Measurements from ENCODE around the gene DOCK8.
"Not testable (repeated sequence)": the region's sequence is repeated elsewhere in the genome, so short reads cannot be mapped to it uniquely, and the experiment has no call there.

Gene DOCK8

DNA sequence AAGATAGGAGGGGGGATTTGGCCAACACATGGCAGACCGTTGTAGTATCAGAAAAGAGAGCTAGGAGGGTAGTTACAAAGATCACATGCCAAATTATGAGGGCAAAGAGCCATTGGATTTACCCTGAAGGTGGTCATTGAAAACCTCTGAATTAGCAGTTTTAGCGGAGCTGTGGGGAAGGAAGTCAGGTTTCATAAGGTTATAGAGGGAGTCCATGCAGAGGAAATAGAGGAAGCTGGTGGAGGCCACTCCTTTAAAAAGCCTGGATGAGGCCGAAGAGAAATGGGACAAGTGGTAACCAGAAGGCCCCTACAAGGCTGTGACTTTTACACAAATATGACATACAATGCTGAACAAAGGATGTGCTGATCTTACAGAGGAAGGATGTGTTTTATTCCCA, 13.2 kb downstream of the DOCK8 start:
- no peak for DNase-seq

DNA sequence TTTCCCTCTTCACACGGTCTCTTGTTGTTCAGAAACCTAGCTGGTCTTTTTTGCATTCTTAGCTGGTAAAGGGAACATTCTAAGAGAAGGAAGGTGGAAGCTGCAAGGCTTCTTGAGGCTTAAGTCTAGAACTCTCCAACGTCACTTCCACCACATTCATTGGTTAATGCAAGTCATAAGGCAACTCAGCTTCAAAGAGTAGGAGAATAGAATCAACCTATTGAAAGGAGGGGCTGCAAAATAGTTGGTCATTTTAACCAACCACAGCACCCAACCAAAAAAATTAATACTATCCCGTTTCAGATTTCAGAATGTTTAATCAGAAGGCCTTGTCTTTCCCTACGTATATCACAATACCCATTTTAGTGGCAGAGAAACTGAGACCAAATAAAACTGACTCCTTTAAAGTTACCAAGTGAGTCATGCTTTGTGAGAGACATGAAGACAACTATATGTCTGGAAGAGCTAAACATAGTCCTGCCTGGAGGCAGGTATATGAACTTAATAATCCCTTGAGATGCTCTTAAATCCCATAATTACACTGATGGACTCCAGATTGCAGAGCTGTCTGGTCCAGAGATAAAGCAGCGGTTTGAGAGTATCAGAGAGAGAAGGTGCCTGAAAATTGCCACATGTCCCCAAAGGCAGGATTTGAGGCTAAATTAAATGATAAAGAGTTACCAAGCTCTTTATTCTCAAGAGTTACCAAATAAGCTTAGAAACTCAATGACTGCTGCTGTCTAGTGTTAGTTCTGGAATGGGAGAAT, 14.4 kb downstream of the DOCK8 start:
- no peak for DNase-seq

DNA sequence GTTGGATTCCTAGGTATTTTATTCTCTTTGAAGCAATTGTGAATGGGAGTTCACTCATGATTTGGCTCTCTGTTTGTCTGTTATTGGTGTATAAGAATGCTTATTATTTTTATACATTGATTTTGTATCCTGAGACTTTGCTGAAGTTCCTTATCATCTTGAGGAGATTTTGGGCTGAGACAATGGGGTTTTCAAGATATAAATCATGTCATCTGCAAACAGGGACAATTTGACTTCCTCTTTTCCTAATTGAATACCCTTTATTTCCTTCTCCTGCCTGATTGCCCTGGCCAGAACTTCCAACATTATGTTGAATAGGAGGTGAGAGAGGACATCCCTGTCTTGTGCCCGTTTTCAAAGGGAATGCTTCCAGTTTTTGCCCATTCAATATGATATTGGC, 17.0 kb downstream of the DOCK8 start:
- DNase-seq, result not testable (repeated sequence)

DNA sequence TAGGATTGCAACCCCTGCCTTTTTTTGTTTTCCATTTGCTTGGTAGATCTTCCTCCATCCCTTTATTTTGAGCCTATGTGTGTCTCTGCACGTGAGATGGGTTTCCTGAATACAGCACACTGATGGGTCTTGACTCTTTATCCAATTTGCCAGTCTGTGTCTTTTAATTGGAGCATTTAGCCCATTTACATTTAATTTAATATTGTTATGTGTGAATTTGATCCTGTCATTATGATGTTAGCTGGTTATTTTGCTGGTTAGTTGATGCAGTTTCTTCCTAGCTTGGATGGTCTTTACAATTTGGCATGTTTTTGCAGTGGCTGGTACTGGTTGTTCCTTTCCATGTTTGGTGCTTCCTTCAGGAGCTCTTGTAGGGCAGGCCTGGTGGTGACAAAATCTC, 19.0 kb downstream of the DOCK8 start:
- not testable (repeated sequence) for DNase-seq

DNA sequence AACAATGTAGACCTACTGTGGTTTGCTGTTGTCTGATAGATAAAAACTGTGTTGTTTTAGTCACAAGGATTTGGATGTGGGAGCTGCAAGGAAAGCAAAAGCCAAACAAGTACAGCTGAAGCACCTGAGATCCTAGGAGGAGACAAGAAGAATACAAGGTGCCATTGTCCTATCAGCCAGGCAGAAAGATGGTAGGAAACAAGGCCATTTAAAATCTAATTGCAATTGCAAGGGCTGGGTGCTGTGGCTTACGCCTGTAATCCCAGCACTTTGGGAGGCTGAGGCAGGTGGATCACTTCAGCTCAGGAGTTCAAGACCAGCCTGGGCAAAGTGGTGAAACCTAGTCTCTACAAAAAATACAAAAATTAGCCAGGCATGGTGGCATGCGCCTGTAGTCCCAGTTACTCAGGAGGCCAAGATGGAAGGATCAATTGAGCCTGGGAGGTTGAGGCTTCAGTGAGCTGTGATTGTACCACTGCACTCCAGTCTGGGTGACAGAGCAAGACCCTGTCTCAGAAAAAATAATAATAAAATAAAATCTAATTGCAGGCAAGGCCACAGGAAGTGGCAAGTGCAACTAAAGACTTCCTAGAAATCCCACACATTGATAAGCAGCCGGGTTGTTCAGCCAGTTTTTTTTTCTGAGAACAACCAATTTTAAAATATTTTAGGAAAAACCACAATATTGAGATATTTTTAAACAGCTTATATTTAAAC, 22.6 kb downstream of the DOCK8 start:
- no peak for DNase-seq

DNA sequence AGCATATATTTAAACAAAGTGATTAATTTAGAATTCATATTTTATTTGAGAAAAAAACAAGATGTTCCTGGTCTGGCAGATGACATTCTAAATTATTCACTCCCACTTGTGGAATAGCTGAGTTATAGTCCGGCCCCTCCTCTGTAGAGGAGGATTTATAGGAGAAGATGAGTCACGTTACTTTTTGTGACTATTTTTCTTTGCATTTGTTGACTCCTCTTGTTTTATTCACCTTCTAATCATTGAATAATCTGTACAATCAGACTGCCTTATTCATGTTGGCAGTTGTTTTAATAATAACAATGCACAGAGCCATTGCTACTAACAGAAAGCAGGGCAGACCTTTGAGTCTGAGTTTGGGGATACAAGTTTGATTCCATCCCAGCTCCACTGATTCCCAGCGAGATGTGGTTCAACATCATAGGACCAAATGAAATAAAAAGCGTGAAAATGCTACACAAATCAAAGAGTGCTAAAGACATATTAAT, 23.2 kb downstream of the DOCK8 start:
- no peak for DNase-seq

DNA sequence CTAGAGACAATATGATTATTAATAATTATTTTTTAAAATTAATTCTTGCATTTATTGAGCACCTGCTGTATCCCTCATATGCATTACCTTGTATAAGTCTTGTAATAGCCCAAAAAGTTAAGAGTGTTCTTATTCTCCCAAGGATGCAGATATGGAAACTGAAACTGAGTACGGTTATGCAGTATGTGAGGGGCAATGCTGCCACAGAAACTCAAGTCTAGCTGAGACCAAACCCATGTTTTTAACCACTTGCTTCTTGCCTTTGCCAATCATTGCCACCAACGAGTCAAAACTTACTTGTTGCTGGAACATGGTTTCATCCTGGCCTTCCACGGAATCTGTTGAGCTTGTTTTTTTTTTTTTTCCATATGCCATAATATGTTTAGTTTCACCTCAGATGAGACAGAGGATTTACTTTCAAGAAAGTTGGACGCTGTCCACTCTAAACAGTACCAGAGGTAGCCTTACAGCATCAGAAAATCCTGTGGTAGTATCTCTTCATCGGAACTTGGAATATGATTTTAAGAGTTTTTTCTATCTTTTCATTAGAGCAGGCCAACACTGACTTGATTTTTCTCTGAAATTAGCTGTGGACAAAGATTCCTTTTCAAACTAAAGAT, 27.9 kb downstream of the DOCK8 start:
- DNase-seq, result no peak

DNA sequence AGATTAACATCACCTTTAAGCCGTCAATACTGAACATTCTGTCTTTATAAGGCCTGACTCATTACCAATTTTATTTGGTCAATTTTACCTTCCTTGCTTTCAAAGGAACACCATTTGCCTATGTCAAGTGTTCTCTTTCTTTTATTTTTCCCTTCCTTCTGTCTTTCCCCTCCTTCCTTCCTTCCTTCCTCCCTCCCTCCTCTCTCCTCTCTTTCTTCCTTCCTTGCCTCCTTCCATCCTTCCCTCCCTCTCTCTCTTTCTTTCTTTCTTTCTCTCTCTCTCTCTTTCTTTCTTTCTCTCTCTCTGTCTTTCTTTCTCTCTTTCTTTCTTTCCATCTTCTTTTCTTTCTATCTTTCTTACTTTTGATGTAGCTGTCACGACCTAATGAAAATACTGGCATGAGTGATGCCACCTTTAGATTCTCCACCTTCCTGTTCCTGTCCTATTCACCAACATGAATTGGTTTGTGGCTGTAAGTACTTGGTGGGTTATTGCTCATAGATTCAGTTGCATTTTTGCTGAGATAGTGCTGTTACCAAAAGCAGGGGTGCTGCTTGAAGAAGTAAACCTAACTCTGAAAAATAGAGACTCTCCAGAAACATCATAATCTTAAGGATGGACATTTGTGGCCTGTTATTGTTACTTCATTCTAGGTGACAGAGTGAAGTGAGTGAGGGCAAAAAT, 33.8 kb downstream of the DOCK8 start:
- DNase-seq, result no peak

DNA sequence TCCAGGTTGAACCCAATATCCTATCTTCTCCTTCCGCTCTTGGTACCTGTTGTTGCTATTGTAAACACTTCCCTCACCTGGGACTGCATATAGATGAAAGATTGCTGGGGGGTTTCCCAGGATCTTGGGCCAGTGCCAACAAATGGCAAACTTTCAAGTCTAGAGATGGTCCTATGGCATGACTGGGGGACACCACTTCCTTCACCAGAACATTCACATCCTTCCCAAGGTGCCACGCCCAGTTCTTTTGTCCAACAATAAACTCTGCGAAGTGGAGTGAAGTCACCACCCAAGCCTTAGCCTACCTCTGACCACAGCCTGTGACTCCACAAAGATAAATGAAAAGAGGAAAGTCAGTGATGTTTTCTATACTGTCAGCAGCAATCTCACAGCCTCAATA, 34.4 kb downstream of the DOCK8 start:
- DNase-seq, result no peak

DNA sequence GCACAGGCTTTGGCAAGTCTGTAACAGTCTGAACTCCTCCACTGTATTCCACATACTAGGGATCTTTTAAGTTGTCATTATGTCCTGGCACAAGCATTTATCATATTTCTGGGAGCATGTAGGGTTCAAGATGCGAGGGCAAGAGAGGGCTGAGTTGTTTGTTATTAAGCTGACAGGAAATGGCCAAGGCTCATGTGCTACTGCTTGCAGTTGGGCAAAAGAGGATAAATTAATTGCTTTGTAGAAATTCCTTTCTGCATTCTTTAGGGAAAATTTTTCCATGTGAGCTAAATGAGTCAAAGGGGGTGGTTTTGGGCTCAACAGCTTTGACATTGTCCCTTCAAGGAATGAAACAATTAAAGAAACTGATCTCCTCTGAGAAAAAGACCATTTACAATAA, 35.4 kb downstream of the DOCK8 start:
- no peak for DNase-seq

DNA sequence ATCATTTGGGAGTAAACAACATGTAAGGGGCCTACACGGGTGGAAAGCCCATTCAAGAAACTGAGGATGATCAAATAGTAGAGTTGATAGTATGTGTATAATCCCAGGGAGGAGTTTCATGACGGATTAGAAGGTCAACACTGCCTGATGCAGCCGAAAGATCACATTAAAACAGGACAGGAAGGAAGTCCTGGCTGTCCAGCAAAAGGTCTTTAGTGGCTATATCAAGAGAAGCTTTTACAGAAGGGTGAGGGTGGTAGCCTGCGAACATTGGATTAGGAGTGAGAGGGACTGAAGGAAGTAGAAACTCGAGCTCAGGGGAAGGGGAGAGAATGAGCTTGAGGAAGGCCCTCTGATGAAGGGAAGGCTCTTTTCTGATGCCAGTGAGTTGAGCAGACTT, 36.0 kb downstream of the DOCK8 start:
- DNase-seq, result no peak

DNA sequence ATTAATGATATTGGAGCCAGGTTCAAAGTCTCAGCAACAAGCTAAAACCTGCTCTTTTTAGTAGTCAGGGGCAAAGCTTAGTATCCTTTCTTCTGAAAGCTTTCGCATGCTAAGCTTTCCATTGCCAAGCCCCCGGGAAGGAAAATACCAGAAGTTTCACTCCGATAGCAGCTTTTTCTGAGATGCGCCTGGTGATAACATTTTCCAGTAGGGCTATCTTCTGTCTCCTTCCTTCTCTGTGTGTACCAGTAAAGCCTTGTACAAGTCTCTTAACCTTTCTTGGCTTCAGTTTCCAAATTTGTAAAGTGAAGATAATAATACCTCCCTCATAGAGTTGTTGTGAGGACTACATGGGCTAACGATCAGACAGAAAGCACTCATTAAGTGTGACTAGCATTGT, 36.7 kb downstream of the DOCK8 start:
- DNase-seq, result no peak

DNA sequence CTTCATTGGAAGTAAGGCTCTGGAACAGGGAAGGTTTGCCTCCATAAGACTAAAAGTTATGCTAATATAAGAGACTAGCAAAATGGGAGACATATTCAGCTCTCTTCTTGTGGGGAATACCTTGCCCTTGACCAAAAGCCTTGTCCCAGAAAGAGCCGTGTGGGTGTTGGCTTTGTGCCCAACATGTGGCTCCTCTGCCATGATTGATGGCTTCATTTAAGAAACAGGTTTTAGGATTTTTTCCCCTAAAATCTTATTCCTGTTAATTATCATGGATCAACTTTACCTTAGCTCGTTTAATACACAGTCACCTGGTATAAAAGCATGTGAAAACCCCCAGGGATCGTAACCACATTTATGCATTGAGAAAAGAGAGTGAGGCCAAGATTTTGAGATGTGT, 38.9 kb downstream of the DOCK8 start:
- no peak for DNase-seq

DNA sequence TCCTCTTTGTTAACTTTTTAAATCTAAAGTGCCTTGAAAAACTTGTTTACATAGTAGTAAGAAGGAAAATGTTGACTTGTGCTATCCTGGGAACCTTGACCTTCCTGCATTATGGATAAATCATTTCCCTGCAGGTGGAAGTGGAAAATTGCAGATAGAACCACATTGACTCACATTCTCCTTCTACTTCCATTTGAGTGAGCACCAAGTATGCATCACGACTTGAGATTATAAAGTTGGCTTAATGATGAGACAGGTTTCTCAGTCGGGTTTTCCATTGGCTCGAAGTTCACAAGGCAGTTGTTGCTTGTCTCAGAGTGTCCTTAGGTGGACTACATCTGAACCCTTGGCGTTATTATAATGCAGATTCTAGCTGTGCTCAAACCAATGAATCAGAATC, 39.9 kb downstream of the DOCK8 start:
- DNase-seq, result no peak

DNA sequence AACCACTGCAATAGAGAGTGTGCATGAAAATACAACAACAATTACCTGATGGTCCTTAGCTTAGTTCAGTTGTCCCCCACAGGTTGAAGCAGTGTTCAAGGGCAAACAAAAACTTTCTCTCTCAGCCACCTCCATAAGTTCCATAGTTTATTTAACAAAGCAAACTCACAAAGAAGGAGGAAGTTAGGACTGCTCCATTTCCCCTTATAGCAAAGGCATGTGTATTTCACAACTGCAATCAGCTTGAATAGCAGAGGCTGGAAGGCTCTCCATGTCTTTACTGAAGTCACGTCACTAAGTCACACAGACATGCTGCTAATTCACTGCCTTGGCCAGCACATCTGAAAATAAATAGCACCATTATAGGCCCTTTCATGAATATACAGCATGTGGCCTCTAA, 43.3 kb downstream of the DOCK8 start:
- DNase-seq, result no peak

DNA sequence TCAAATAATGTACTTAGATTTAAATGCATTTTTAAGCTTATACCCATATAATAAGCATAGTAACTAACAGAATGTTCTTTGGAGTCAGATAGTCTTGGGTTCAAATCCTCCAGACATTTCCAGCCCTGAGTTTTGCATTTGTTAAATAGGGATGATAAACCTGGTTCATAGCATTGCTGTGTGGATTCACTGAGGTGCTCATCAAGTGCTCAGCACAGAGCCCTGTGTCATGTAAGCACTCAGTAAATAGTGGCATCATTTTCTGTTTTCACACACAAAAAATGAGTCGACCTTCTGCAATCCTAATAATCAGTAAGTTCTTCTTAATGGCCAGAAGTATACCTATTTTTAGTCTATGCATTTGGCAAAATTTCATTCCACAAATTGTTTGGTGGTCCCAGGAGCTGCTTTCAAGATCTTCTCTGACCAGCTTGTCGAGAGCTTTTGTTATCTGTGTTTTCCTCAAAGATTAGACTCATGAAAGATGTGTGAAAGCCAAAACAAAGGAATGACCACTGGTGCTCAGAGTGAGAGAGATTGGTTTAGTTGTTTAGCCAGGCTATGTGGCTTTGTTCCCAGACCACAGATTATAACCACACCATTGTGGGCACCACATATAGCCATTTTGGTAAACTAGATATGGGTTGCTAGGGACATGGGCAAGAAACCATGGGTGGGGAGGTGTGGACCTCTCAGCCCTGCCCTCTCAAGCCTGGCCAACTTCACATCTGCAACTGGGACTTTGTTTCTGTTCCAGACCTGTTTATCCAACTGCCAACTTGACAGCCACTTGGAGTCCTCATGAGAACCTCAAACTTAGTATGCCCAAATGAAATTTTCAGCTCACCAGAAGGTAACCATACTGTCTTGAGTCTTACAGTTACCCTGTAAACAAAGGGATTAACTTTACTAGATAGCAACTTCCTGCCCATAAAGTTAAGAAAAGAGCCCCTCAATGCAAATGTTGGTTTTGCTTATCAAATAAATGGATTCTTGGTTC, 45.0 kb downstream of the DOCK8 start:
- DNase-seq, result no peak

DNA sequence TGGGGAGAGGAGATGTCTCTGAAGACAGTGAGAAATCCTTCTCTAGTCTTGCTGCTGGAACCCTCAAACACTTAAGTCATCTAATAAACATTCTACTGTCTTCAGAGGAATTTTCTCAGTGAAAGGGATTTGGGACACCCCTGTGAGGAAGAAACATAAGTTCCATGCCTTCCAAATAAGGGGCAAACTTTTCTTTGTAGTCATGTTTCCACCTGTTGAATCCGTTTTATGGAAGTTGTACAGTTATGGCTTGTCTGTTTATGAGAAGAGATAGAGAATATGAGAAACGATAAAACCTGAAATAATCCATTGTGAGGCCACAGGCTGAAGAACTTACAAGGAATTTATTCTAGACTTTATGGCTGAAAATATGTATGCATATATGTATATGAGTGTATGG, 49.6 kb downstream of the DOCK8 start:
- DNase-seq, result no peak

DNA sequence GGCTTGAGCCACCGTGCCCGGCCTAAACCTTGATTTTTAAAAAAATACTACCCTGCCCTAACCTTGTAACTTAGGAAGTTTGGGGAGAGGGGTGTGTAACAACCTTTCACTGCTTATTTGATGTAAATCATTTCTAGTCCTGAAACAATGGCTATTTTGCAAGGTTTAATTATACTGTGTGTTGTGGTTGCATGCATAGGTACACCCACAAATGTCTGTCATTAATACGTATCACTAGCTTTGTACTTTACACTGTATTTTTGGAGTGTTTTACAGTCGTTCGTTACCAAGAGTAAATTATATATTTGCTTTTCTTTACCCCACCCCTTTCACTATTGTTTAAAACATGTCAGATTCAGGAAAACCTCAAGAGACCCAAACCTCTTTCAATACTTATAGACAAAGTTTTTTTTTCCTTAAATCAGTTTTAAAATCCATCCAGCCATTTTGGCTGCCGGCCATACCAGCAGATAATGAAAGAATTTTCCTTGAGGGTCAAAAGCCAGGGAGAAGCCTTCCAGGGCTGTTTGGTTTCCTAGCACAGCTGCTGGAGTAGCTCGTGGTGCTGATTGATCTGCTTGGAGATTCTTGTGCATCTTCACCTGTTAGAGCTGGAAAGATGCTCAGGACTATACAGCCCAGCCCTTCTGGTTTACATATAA, 50.7 kb downstream of the DOCK8 start:
- DNase-seq, result no peak

DNA sequence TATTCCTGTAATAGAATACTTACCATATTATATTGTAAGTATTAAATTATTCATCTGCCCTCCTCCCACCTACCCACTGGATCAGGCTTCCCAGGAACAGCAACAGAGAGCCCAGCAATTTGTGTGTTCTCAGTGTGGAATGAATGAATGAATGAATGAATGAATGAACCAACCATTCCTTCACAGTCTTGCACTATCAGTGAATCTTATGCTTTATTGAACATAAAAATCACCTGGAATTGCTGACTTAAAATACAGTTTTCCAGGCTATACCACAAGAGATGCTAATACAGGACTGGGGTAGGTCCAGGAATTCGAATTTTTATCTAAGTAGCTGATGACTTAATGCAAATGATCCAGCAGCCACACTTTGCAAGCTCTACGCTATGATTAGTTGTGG, 51.6 kb downstream of the DOCK8 start:
- DNase-seq, result no peak

DNA sequence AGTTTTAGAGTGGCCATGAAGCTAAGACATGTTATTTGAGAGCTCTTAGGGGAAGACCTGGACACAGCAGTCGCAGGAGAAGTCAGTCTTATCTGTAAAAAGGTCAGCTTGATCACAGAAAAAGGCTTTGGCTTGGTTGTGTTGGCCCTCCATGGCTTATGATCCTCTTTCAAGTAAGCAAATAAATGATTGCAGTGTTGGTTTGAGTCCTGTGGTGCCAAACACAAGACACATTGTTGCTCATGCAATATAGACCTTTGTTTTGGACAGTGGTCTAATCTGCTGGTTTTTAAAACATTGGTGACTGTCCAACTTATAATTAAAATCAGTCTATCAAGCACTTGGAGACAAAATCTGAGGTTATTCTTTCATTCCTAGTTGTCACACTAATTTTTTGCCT, 54.0 kb downstream of the DOCK8 start:
- DNase-seq, result no peak

DNA sequence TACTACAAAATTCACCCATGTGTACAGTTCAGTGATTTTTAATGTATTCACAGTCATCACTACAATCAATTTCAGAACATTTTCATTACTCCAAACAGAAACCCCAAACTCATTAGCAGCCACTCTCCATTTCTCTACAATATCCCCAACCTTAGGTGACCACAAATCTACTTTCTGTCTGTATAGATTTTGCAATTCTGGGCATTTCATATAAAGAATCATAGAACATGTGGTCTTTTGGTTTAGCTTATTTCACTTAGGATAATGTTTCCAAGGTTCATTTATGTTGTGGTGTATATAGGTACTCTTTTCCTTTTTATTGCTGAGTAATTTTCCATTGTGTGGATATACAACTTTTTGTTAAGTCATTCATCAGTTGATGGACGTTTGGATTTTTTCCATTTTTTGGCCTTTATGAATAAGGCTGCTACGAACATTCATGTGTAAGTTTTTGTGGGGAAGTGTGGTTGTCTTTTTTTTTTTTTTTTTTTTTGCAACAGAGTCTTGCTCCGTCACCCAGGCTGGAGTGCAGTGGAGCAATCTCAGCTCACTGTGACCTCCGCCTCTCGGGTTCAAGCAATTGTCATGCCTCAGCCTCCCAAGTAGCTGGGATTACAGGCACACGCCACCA, 54.5 kb downstream of the DOCK8 start:
- no peak for DNase-seq

All from cortex of kidney (tissue), 1 donor.